Ammon's horn (tissue), 1 donor: ENCODE data around the gene ULBP3.
"Not testable (repeated sequence)": the region's sequence is repeated elsewhere in the genome, so short reads cannot be mapped to it uniquely, and the experiment has no call there.

Experiments
- DNase-seq: peaks from one replicate; pipeline ENCODE4 v3.0.0-alpha.2; 2016; ENCODE audit warnings: low spot score

The ULBP3 gene

DNA sequence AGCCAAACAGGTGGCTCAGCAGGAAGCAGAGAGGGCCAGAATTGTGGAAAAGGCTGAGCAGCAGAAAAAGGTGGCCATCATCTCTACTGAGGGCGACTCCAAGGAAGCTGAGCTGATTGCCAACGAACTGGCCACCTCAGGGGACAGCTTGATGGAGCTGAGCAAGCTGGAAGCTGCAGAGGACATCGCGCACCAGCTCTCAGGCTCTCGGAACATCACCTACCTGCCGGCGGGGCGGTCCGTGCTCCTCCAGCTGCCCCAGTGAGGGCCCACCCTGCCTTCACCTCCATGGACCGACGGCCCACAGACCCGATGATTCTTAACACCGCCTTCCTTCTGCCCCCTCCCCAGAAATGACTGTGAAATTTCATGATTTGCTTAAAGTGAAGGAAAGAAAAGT lies 25.8 kb downstream of the ULBP3 start:
- DNase-seq, result no peak

DNA sequence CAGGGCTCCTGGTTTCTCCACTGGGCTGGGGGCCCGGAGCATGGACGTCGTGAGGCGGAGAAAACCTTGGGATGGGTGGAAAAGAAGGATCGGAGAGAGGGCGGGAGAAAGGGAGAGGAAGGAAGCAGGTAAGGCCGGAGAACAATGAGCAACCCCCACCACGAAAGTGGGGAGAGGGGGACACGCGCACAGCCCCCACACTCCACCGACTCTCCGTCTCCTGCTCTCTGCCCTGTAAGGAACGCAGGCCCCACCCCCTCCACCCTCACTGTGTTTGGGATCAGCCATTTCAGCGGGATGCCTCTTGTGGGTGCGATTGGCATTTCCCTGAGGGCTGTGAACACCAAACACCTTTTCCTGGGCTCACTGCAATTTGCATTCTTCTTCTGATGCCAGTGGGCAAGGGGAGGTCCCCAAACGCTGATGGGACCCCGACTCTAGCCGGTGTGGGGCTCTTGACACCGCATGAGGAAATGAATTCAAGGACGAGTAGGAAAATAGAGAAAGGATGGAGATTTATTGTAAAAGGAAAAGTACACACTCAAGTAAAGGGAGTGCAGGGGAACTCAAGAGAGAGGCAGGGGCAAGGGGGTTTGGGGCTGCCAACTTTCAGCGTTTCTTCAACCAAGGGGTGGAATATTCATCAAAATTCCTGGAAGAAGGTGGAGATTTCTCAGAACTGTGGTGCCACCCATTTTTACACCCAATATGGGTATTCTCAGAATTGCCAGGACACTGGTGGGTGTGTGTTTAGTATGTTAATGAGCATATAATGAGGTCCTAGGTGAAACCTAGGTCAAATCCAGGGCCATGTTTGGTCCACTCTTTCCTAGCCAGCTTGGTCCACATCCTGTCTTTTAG lies 30.5 kb downstream of the ULBP3 start:
- DNase-seq, result no peak

GRCh38 chr6:150037526-150038201 lies 31.3 kb downstream of the ULBP3 start:
- no peak for DNase-seq

DNA sequence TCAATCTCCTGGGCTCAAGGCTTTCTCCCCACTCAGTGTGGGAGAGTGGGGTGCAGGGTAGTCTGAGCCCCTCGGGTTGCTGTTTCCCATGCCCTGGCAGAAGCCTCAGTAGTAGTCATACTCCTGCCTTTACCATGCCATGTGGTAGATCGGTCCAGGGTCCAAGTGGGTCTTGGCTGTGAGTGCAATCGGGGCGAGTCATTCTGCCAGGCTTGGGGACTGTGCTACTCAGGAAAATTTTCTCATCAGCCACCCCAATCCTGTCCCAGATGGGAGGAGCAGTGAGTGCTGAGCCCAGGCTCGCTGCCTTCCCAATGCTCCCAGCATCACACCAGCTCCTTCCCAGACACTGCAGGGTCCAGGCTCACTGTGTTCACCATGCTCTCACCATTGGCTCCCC lies 32.8 kb downstream of the ULBP3 start:
- no peak for DNase-seq

GRCh38 chr6:150033207-150033771 lies 35.6 kb downstream of the ULBP3 start:
- no peak for DNase-seq

DNA sequence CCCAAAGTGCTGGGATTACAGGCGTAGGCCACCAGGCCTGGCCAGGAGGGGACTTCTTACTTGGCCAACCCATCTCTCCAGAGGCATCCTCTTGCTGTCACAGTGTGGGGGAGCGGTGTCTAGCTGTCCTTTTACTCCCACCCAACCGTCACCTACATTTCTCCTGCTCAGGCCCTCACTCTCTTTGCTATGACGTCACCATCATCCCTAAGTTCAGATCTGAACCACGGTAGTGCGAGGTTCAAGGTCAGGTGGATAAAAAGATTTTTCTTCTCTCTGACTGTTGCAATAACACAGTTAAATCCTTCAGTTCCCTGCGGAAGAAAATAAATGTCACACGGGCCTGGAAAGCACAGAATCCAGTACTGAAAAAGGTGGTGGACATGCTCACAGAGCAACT lies 36.3 kb downstream of the ULBP3 start:
- DNase-seq, result no peak

DNA sequence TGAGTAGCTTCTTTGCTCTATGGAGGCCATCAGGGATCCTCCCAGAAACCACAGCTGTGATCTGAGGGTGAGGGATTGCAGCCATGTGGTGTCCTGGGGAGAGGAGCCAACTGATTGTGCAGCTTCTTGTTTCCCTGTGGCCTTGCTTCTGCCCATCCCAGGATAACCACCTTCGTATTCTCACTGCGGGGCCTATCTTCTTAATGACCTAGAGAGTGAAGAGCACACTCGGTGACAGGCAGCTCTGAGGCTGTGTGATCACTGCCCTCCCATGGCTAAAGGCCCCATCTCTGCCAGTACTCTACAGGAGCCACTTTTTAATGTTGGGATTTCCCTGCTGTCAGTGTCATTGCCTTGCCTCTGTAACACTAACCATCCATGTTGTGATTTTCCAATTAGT lies 38.3 kb downstream of the ULBP3 start:
- no peak for DNase-seq

DNA sequence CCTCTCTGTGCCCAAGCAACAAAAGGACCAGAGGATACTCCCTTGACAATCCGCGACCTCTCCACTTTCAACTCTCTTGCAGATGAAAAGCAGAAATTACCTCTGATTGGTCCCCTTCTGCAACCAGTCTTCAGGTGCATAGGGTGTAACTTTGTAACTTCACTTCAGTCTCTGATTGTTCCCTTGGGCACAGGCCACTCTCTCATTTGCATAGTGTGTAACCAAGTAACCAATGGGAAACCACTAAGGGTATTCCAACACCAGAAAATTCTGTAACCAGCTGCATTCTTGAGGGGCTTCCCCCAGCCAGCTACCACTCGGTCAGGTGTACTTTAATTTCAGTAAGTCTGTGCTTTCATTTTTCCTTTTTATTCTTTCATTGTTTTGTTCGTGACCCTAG lies 39.2 kb downstream of the ULBP3 start:
- DNase-seq, result no peak

- DNase-seq, result no peak
Observed at GRCh38 chr6:150029276-150029675, 39.6 kb downstream of the ULBP3 start.

DNA sequence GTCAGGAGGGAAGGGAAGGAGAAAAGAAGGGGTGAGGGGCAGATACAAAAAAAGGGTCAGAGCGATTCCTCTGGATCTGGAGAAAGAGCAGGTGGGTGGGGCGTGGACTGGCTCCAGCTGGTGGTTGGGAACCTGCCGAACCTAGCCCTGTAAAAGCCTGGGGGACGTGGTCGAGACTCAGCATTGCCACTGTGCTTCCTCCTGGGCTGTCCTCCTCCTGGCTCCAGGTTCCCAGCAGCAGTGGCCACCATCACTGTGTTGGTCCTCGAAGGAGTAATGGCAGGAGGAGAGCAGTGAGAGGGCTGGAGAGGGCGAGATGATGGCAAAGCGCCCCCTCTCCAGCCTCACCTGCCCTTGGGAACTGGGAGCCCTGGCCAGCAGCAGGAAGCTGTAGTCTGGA lies 40.1 kb downstream of the ULBP3 start:
- DNase-seq, result no peak

DNA sequence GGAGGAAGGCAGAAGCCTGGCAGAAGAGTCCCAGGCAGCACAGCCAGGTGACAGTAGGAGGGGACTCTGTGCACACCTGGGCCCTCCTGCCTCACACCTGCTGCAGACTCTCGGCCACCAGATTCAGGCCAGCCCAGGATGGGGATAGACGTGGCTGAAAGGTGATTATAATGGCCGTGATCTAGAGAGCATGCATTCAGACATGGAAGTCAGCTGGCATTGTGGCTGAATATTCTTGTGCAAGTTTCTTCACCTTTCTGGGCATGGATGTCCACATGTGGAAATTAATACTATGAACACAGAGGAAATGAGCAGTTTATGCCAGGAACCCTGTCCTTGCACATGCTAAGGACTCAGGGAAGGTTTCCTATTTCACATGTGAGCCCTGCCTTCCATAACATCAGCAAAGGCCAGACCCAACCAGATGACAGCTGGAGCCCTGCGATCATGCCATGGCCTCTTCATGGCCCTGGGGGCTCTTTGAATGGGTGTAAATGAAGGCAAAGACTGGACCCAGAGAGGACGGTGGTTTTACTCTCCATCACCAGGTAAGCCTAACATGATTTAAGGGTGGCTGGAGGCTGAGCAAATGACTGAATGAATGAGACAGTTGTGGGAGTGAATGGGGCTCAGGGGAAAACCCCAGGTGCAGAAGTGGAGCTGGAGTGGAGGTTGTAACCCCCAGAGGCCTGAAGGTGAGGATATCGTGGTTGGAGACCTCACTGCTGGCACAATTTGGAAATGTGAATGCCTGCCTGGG lies 40.9 kb downstream of the ULBP3 start:
- no peak for DNase-seq

GRCh38 chr6:150026976-150027805 lies 41.7 kb downstream of the ULBP3 start:
- no peak for DNase-seq

GRCh38 chr6:150025201-150025917 lies 43.6 kb downstream of the ULBP3 start, which contains the start of gene RAET1L:
Gene RAET1L (minus strand): TSS chr6:150025532. CDS start chr6:150025471, 61 bp downstream.
- no peak for DNase-seq

DNA sequence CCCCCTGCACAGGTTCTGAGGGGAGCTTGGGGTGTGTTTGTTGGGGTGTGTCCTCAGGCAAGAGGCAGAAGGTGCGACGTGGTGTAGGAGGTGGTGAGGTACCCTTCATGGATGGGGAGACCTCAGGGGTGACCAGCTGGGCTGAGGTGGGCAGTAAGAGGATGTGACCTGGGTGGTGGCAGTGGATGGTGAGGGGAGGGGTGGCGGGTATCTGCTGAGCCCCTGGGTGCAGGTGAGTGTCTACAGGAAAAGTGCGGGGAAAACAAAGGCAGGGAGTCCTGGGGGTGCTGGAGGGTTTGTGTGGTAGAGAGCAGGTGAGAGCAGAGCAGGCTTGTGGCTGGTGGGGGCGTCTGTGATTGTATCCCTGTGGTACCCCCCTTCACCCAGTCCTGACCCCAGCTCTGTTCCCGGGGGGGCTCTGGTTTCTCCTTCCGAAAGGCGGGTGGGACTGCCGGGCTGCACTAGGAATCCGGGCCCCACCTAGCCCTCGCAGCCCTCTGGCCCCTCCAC lies 44.2 kb downstream of the ULBP3 start:
- DNase-seq, result no peak

DNA sequence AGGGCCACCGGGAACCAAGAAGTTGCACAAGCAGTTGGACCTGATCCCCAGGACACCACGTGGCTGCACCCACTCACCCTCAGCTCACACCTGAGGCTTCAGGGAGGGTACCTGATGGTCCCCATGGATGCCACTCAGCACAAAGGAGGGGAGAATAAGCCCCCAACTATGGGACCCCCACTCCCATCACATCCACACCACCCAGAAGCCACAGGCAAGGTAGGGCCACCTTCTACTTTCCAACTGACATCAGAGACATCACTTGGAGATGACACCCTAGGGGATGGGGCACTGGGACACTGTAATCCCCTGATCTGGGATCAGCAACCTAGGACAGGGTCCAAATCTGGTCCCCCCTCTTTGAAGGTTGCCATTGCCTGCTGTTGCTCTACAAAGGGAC lies 44.9 kb downstream of the ULBP3 start:
- not testable (repeated sequence) for DNase-seq

GRCh38 chr6:150021870-150022269 lies 47.1 kb downstream of the ULBP3 start:
- DNase-seq, result not testable (repeated sequence)

- no peak for DNase-seq
Observed at GRCh38 chr6:150018846-150019580, 49.9 kb downstream of the ULBP3 start.

DNA sequence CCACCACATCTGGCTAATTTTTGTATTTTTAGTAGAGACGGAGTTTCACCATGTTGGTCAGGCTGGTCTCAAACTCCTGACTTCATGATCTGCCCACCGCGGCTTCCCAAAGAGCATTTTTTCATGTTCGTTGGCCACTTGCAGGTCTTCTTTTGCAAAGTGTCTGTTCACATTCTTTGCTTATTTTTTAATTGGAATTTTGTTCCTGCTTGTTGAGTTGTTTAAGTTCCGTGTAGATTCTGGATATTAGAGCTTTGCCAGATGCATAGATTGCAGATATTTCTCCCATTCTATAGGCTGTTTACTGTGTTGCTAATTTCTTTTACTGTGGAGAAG lies 51.8 kb downstream of the ULBP3 start:
- DNase-seq, result not testable (repeated sequence)

DNA sequence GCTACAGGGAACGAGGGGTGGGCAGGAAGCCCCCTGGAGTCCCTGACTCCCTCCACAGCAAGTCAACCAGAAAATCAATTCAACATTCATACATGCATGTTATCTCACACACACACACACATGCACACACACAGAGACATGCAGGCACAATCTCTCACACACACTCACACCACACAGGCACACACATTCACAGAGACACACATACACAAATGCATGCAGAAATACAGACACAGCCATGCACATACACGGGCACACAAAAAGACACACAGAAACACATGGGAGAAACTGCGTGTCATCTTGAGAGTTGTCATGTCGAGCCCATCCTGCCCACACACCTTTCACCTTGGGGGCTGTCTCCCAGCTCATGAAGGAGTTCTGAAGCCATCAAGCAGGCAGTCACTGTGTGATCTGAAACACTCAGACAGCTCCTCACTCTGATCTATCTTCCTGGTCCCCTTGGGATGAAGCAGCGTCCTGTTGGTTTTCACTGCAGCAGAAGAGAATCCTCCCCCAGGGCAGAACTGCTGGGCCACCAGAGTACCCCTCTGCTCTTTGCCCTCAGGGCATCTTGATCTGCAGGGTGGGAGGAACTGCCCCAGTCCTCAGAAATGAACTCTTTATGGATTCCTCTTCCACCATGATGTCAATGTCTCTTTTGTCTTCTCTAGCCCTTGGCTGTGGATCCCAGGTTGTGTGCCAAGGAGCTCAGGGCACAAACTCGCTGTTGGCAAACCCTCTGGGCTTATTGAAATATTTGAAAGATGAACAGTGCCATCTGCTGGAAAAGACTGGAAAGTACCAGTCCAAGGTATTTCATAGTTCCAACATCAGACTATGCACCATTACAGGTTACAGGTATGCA lies 52.4 kb downstream of the ULBP3 start:
- peak; percentile 89 for DNase-seq
